Measurements from ENCODE around the gene GAS7. TPM values are rescaled to one million over a fixed set of nuclear protein-coding genes. Genes with fewer than 3 reads are reported as not detected.

The GAS7 gene
- total RNA-seq, 1 donor from 2014 or later, result 2.0 TPM

DNA sequence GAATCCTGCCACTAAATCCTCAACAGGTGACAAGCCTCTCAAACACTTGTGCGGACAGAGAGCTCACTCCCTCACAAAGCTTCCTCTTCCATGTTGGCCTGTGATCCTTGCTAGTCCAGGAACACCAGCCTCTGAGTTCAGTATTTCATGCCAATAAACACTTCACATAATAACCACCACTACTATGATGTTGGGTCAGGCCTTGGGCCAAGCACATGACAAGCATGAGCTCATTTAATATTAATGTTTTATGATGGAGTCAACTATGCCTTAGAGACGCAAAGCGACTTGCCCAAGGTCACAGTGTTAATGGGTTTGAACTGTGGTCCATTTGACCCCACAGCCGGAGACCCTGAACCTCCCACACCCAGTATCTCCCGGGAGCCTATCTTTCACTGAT, 129.1 kb downstream of the GAS7 start:
- no peak for DNase-seq
- H3K9me3 Mint-ChIP-seq (ENCODE audit: unreplicated experiment), result peaks cover 1% of the 10 kb centered on the region
- no peak overlapping the region for H3K4me3 Mint-ChIP-seq (ENCODE audit: unreplicated experiment)
- H3K36me3 Mint-ChIP-seq (ENCODE audit: unreplicated experiment), result peaks cover 9% of the 10 kb centered on the region
- TF ChIP-seq, protein P1, sequence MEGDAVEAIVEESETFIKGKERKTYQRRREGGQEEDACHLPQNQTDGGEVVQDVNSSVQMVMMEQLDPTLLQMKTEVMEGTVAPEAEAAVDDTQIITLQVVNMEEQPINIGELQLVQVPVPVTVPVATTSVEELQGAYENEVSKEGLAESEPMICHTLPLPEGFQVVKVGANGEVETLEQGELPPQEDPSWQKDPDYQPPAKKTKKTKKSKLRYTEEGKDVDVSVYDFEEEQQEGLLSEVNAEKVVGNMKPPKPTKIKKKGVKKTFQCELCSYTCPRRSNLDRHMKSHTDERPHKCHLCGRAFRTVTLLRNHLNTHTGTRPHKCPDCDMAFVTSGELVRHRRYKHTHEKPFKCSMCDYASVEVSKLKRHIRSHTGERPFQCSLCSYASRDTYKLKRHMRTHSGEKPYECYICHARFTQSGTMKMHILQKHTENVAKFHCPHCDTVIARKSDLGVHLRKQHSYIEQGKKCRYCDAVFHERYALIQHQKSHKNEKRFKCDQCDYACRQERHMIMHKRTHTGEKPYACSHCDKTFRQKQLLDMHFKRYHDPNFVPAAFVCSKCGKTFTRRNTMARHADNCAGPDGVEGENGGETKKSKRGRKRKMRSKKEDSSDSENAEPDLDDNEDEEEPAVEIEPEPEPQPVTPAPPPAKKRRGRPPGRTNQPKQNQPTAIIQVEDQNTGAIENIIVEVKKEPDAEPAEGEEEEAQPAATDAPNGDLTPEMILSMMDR (IDR thresholded peaks at IDR 0.05; ENCODE audit: partially characterized antibody, unreplicated experiment), result no peak
- peaks cover 2% of the 10 kb centered on the region for H3K27me3 Mint-ChIP-seq (ENCODE audit: unreplicated experiment)
- no peaks in the 10 kb centered on the region for H3K4me1 Mint-ChIP-seq (ENCODE audit: low read depth, unreplicated experiment)
- H3K27ac Mint-ChIP-seq (ENCODE audit: unreplicated experiment), result no peak overlapping the region

DNA sequence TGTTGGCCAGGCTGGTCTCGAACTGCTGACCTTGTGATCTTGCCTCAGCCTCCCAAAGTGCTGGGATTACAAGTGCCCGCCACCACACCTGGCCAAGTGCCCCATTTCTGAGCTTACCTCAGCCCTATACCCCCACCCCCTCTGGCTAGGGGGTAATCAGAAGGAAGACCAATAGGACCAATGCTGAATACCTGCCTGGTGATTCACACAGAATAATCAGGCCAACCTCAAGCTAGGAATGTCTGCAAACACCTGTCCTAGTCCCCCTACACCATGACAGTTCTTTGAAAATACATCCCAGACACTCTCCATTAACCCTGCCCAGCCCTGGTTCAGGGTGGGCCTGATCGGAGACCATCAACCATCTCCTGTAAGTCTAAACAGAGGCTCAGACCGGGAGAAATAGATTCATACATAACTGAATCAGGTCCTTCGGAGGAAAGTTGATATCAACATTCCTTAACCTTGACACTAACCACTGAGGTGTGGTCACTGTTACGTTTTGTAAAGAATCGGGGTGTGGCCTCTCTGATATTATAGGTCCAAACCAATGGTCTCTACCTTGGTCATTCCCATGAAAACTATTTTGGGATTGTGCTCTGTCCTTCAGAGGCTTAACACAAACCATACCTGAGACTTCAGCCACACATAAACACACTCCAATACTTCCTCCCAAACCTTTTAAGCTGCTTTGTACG, 130.8 kb downstream of the GAS7 start:
- TF ChIP-seq, protein P1 (IDR thresholded peaks at IDR 0.05; ENCODE audit: partially characterized antibody, unreplicated experiment), result no peak
- H3K4me3 Mint-ChIP-seq (ENCODE audit: unreplicated experiment), result no peak overlapping the region
- DNase-seq, result no peak
- no peak overlapping the region for H3K27ac Mint-ChIP-seq (ENCODE audit: unreplicated experiment)
- peaks cover 9% of the 10 kb centered on the region for H3K36me3 Mint-ChIP-seq (ENCODE audit: unreplicated experiment)
- peaks cover 2% of the 10 kb centered on the region for H3K27me3 Mint-ChIP-seq (ENCODE audit: unreplicated experiment)
- peaks cover 1% of the 10 kb centered on the region for H3K9me3 Mint-ChIP-seq (ENCODE audit: unreplicated experiment)
- no peaks in the 10 kb centered on the region for H3K4me1 Mint-ChIP-seq (ENCODE audit: low read depth, unreplicated experiment)

DNA sequence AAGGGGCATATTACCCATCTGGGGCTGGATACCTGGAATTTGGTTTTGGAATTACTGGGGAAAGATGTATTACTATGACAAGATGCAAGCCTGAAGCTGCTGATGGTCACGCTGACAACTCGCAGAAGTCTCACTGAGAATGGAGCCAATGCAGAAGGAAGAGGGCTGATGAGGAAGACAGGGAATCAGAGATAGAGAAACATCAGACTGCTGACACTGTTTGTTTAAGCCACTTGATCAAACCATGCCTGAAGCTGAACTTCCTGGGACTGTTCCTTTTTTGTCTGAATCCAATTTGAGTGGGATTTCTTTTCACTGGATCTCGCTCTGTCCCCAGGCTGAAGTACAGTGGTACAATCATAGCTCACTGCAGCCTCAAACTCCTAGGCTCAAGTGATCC, 133.9 kb downstream of the GAS7 start:
- TF ChIP-seq, protein P1 (IDR thresholded peaks at IDR 0.05; ENCODE audit: partially characterized antibody, unreplicated experiment), result no peak
- H3K36me3 Mint-ChIP-seq (ENCODE audit: unreplicated experiment), result peaks cover 13% of the 10 kb centered on the region

DNA sequence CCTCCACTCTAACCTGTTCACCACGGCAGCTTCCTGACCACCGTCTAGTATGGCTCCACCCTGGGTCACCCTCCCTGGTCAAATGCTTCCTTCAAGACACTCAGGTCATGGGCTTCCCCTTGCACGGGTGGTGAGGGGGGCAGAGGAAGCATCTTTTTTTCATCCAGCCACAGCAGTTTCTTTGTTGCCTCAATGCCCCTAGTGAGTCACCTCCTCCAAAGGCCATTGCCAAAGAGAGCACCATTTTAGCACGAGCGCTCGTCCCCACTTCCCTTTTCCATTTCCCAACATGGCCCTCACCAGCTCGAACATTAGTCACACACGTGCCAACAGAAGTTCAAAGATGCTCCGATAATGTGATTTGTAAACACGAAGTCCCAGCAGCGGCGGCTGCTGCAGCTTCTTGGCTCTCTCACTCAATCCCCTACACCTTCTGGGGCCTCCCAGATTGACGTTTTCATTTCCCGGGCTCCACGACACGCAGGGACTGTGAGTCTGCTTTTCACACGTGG, 134.6 kb downstream of the GAS7 start:
- Mint-ChIP-seq H3K9me3 (ENCODE audit: unreplicated experiment) (peaks cover 1% of the 10 kb centered on the region), H3K4me3 (ENCODE audit: unreplicated experiment) (no peak overlapping the region), H3K27me3 (ENCODE audit: unreplicated experiment) (peaks cover 6% of the 10 kb centered on the region), H3K36me3 (ENCODE audit: unreplicated experiment) (peaks cover 13% of the 10 kb centered on the region), H3K27ac (ENCODE audit: unreplicated experiment) (peak overlapping the region; percentile 54), H3K4me1 (ENCODE audit: low read depth, unreplicated experiment) (no peaks in the 10 kb centered on the region)
- no peak for DNase-seq
- TF ChIP-seq, protein P1 (IDR thresholded peaks at IDR 0.05; ENCODE audit: partially characterized antibody, unreplicated experiment), result no peak

More for the DNA sequence above, 133.9 kb downstream of the GAS7 start:
- Mint-ChIP-seq H3K27ac (ENCODE audit: unreplicated experiment) (no peak overlapping the region), H3K4me3 (ENCODE audit: unreplicated experiment) (no peak overlapping the region), H3K27me3 (ENCODE audit: unreplicated experiment) (peaks cover 4% of the 10 kb centered on the region), H3K4me1 (ENCODE audit: low read depth, unreplicated experiment) (no peaks in the 10 kb centered on the region), H3K9me3 (ENCODE audit: unreplicated experiment) (peaks cover 1% of the 10 kb centered on the region)
- no peak for DNase-seq

DNA sequence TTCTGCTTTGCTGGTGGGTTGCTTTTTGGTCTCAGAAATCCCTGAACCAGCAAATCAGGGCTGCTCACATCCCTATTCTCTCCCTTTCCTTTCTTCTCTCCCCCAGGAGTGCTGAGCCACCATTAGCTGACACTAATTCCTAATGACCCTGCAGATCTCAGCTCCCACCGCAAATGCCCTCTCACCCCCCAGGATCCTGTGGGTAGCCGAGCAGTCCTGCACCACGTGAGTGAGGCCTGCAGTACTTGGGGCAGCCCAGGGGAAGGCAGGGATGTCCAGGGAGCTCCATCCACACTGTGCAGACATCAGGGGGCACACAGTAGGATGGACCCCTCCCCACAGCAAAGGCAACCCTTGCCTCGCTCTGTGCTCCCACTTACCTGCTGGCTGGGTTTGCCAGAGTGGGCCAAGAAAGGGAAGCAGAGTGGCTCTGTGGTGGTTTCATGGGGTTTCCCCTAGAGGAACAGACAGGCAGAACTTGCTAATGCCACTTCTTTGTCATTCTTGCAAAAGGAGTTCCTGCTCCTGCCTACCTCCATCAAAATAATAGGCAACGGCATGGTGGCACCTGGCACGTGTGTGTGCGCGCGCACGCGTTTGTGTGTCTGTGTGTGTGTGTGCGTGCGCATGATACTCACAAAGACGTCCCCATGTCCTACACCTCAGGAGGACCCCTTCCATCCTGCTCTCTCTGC, 135.6 kb downstream of the GAS7 start:
- DNase-seq, result no peak
- H3K36me3 Mint-ChIP-seq (ENCODE audit: unreplicated experiment), result peaks cover 13% of the 10 kb centered on the region
- no peaks in the 10 kb centered on the region for H3K4me1 Mint-ChIP-seq (ENCODE audit: low read depth, unreplicated experiment)
- TF ChIP-seq, protein P1 (IDR thresholded peaks at IDR 0.05; ENCODE audit: partially characterized antibody, unreplicated experiment), result no peak
- peaks cover 8% of the 10 kb centered on the region for H3K27me3 Mint-ChIP-seq (ENCODE audit: unreplicated experiment)
- no peak overlapping the region for H3K27ac Mint-ChIP-seq (ENCODE audit: unreplicated experiment)
- no peak overlapping the region for H3K4me3 Mint-ChIP-seq (ENCODE audit: unreplicated experiment)
- peaks cover 3% of the 10 kb centered on the region for H3K9me3 Mint-ChIP-seq (ENCODE audit: unreplicated experiment)

Data from glutamatergic neuron (in vitro differentiated cells).